Gastrocnemius medialis (tissue), 4 donors: ENCODE data around the gene CGB7.

Source experiments
- POLR2A ChIP-seq, 2 donors: fragments of 450-650 bp; IDR thresholded peaks; one replicate each; pipeline ENCODE4 v1.6.1; 2017; ENCODE audit warnings: antibody characterized with exemption in 2 of 2, mild to moderate bottlenecking in 2 of 2, moderate library complexity in 2 of 2
- TF ChIP-seq, protein P1 (sequence below), 5 experiments: fragments of 450-650 bp in 3 of 5; fragments of 200-600 bp in 2 of 5; sonication (generic) in 2 of 5; IDR thresholded peaks in 4 of 5; conservative IDR thresholded peaks in 1 of 5; 1 replicate in 4 of 5; 2 replicates in 1 of 5; pipeline ENCODE4 v1.5.1; 2016 to 2019; ENCODE audit warnings: antibody characterized with exemption in 5 of 5, mild to moderate bottlenecking in 3 of 5, moderate library complexity in 3 of 5

- TF ChIP-seq, protein P1, sequence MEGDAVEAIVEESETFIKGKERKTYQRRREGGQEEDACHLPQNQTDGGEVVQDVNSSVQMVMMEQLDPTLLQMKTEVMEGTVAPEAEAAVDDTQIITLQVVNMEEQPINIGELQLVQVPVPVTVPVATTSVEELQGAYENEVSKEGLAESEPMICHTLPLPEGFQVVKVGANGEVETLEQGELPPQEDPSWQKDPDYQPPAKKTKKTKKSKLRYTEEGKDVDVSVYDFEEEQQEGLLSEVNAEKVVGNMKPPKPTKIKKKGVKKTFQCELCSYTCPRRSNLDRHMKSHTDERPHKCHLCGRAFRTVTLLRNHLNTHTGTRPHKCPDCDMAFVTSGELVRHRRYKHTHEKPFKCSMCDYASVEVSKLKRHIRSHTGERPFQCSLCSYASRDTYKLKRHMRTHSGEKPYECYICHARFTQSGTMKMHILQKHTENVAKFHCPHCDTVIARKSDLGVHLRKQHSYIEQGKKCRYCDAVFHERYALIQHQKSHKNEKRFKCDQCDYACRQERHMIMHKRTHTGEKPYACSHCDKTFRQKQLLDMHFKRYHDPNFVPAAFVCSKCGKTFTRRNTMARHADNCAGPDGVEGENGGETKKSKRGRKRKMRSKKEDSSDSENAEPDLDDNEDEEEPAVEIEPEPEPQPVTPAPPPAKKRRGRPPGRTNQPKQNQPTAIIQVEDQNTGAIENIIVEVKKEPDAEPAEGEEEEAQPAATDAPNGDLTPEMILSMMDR (IDR thresholded peaks at IDR 0.05 in 4 of 5, conservative IDR thresholded peaks at IDR 0.05 in 1 of 5) = no peak
- TF ChIP-seq POLR2A (IDR thresholded peaks at IDR 0.05) = no peak
Observed at GRCh38 chr19:49011194-49011593, 46.4 kb downstream of the CGB7 start.
